T-helper 17 cell (primary cell): ENCODE data around the gene TRAK1. TPM values are rescaled to one million over a fixed set of nuclear protein-coding genes. Genes with fewer than 3 reads are reported as not detected.
A peak's percentile ranks its signal among the peaks of the same experiment; 100 is the strongest.

Experiments
- ATAC-seq: fragments of 150-1000 bp; cut with Tn5 transposase; 2 replicates; pipeline ENCODE4 v1.10.0; 2021; ENCODE audit warnings: mild to moderate bottlenecking, moderate library complexity
- DNase-seq, 3 donors: peaks; one replicate each; pipeline versions ENCODE4 v3.0.0 to v3.0.0-alpha.2; 2020 to 2021
- H3K9me3 ChIP-seq: one replicate; pipeline ENCODE4 v1.7.0; 2013; ENCODE audit warnings: low read length, mild to moderate bottlenecking; ENCODE audit not compliant: control insufficient read depth, poor library complexity, severe bottlenecking
- H3K27ac Mint-ChIP-seq: one replicate; pipeline ENCODE4 v1.8.0; 2022; ENCODE audit warnings: mild to moderate bottlenecking, moderate library complexity, mixed read lengths
- H3K27me3 Mint-ChIP-seq: one replicate; pipeline ENCODE4 v1.8.0; 2022; ENCODE audit warnings: mixed read lengths
- H3K36me3 Mint-ChIP-seq: one replicate; pipeline ENCODE4 v1.8.0; 2022; ENCODE audit warnings: low read depth, mixed read lengths
- H3K4me1 Mint-ChIP-seq: one replicate; pipeline ENCODE4 v1.8.0; 2022; ENCODE audit warnings: mild to moderate bottlenecking, mixed read lengths
- H3K4me3 Mint-ChIP-seq: one replicate; pipeline ENCODE4 v1.8.0; 2022; ENCODE audit warnings: mild to moderate bottlenecking, moderate library complexity, mixed read lengths
- total RNA-seq, 4 donors: library from RNA in 2 of 4; stranded (reverse) in 2 of 4; gene quantifications; one replicate each; pipeline ENCODE4 v1.2.3 and lab custom pipeline; 2022 to 2026

The TRAK1 gene
- total RNA-seq, 2 donors from 2014 or later: 22.6 to 23.8 TPM

DNA sequence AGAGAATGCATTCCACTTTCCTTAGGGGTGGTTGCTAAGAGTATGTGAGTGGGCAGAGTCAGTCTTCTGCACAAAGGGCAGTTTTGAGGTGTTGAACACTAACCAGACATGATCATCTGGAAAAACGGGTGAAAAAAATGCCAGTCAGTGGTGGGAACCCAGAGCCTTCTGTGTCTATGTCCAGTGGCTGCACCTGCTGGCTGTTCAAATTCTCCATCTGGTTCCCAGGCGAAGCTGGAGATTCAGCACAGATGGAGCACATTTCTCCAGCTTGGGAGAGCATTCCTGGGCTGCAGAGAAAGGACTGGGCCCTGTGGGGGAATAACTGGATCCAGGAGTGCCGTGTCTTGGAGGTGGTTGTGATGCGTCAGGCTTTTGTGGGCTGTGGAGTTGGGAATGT, 74.1 kb downstream of the TRAK1 start:
- H3K9me3 ChIP-seq: no peaks in the 10 kb centered on the region
- Mint-ChIP-seq H3K4me1 (peaks cover 23% of the 10 kb centered on the region), H3K27ac (no peak overlapping the region), H3K36me3 (peaks cover 2% of the 10 kb centered on the region), H3K27me3 (no peaks in the 10 kb centered on the region), H3K4me3 (no peak overlapping the region)
- ATAC-seq (no peak), DNase-seq (no peak)

DNA sequence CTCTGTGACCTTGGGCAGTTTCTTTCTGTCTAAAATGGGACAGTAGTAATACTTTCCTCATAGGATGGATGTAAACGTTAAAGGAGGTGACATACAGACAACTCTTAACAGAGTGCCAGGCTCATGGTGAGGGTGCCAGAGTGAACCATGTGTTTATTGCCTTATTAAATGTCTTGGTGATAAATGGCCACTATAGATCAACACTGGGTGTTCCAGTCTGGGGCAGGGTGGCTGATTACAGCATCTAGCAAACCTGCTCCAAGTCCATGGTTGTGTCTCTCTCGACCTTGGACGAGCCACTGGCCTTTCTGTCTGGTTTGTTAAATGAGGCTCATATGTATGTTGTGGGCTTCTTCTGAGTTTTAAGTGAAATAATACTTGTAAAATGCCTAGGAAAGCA, 75.1 kb downstream of the TRAK1 start:
- Mint-ChIP-seq H3K4me1 (peaks cover 24% of the 10 kb centered on the region), H3K27me3 (no peaks in the 10 kb centered on the region)

DNA sequence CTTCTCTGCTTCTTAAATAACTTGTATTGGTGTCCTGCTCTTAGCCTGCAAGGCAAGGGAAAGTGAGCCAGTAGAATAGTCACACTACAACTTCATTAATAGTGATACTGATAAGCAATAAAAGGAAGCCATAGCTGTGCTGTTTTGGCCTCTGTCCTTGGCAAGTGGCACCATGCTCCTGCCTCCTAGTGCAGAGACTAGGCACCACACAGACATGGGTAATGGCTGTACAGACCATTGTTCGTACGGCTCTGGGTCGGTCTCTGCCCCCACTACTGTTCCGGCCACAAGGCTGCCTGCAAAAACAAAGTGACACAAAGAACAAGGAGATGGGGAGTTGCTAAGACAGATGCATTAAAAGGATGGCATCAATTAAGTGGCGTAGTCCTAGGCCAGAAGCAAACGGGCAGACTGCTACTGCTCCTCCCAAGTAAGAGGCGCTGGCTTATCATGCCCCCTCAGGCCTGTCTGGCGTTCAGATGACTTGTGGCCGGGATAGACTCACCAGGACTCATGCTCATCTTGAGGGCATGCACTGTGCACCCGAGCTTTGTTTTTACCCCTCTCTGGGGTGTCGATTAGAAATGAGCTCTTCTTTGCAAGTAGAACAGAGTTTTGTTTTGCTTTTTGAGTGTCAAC, 75.6 kb downstream of the TRAK1 start:
- no peak for DNase-seq
- H3K27ac Mint-ChIP-seq: no peak overlapping the region
- H3K4me3 Mint-ChIP-seq: no peak overlapping the region
- no peaks in the 10 kb centered on the region for H3K9me3 ChIP-seq
- H3K27me3 Mint-ChIP-seq: no peaks in the 10 kb centered on the region
- H3K36me3 Mint-ChIP-seq: peaks cover 2% of the 10 kb centered on the region
- peaks cover 28% of the 10 kb centered on the region for H3K4me1 Mint-ChIP-seq
- no peak for ATAC-seq

More for the DNA sequence above, 75.1 kb downstream of the TRAK1 start:
- no peaks in the 10 kb centered on the region for H3K9me3 ChIP-seq
- Mint-ChIP-seq H3K27ac (no peak overlapping the region), H3K36me3 (peaks cover 2% of the 10 kb centered on the region), H3K4me3 (no peak overlapping the region)
- no peak for DNase-seq
- ATAC-seq: no peak

DNA sequence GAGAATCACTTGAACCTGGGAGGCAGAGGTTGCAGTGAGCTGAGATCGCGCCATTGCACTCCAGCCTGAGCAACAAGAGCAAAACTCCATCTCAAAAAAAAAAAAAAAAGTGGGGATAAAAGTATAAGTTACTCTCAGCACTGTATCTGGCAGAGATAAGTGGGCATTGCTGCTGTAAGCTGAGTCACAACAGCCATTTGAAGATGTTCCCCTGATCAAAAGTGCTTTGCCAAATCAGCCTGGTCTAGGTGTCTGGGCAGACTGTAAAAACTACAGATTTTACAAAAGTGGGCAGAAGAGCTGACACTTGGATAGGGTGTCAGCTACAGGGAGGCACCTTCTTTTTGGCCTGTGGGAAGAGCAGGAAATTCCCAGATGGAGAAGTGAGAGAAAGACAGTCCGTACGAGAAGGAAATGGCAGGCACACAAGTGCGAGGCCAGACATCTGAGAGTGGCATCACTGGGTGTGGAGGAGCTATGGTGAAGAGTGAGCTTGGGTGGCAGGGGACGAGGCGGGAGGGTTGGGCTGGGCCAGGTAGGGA, 78.5 kb downstream of the TRAK1 start:
- H3K9me3 ChIP-seq: no peaks in the 10 kb centered on the region
- no peak for ATAC-seq
- no peak overlapping the region for H3K4me3 Mint-ChIP-seq
- no peak for DNase-seq
- no peaks in the 10 kb centered on the region for H3K27me3 Mint-ChIP-seq
- H3K36me3 Mint-ChIP-seq: peaks cover 2% of the 10 kb centered on the region
- H3K27ac Mint-ChIP-seq: peak overlapping the region; percentile 41
- H3K4me1 Mint-ChIP-seq: peaks cover 34% of the 10 kb centered on the region

DNA sequence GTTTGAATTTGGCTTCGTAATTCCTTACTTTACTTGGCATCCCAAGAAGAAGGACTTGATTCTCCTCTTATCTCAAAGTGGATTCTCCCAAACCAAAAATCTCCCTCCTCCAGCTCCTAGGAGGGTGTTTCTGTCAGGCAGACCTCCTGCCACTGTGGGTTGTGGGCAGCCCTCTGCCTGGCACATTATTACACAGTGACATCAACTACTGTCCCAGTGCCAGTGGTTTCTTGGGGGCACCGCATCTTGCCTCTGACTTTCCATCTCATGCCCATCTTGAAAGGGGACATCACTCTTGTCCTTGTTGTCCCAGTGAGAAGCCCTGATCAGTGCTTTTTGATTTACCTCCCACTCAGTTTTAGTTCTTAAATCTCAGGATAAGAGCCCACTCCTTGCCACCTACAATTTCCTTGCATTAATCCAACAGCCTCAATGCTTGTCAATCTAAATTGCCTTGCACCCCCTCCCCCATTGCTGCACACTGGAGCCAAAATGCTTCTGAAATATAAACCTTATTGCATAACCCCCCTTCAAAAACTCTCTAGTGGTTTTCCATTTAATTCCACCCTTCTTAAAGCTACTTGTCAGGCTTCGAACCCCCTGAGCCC, 81.0 kb downstream of the TRAK1 start:
- Mint-ChIP-seq H3K27me3 (no peaks in the 10 kb centered on the region), H3K4me1 (peaks cover 28% of the 10 kb centered on the region), H3K36me3 (peaks cover 2% of the 10 kb centered on the region), H3K27ac (no peak overlapping the region), H3K4me3 (no peak overlapping the region)
- no peaks in the 10 kb centered on the region for H3K9me3 ChIP-seq
- ATAC-seq (no peak), DNase-seq (no peak)

DNA sequence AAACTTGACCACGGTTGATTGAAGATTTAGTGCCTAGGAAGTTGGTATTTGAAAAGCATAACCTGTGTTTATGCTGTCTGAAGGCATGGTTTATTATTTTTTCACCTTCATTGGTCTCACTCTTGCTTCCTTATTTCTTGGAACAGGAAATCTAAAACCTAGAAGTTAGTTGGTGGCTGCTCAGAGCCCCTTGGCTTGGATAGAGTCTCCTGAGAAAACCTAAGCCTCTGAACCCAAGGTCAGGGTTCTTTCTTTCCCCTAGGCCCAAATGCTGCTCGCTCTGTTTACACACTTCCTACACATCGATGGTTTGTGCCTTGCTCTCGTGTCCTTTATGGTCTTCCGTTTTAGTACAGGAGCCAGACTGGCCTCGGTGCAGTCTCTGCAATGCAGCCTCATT, 82.2 kb downstream of the TRAK1 start:
- H3K9me3 ChIP-seq: no peaks in the 10 kb centered on the region
- Mint-ChIP-seq H3K4me3 (no peak overlapping the region), H3K27me3 (no peaks in the 10 kb centered on the region), H3K27ac (peak overlapping the region; percentile 32), H3K36me3 (peaks cover 6% of the 10 kb centered on the region), H3K4me1 (peaks cover 28% of the 10 kb centered on the region)
- ATAC-seq: no peak
- no peak for DNase-seq

DNA sequence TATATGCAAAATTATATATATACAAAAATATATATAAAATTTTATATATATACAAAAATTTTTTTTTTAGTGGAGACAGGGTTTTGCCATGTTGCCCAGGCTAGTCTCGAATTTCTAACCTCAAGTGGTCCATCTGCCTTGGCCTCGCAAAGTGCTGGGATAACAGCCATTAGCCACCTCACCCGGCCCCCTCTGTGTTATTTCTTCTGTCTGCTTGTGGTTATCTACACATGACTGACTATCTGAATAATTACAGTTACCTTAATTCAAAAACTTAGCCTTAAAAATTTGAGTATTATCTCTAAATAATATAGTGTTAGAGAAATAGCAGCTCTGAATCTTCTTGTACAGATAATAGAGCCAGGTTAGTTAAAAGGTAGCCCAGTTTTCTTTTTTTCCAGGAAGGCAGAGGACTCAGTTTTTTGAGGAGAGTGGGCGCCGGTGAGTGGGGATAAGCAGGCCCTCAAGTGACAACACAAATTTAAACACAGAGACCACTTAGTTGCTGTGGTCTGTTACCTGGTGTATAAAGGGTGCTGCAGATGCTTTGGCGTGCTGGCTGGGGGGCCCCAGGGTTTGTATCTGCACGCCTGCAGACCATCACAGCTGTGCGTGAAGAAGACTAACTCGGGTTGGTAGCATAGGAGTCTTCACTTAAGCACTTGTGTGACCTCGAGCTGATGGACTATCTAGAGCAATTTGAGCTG, 83.7 kb downstream of the TRAK1 start:
- DNase-seq (no peak), ATAC-seq (no peak)
- Mint-ChIP-seq H3K4me3 (no peak overlapping the region), H3K36me3 (peaks cover 4% of the 10 kb centered on the region), H3K4me1 (peaks cover 30% of the 10 kb centered on the region), H3K27me3 (no peaks in the 10 kb centered on the region), H3K27ac (no peak overlapping the region)
- no peaks in the 10 kb centered on the region for H3K9me3 ChIP-seq

DNA sequence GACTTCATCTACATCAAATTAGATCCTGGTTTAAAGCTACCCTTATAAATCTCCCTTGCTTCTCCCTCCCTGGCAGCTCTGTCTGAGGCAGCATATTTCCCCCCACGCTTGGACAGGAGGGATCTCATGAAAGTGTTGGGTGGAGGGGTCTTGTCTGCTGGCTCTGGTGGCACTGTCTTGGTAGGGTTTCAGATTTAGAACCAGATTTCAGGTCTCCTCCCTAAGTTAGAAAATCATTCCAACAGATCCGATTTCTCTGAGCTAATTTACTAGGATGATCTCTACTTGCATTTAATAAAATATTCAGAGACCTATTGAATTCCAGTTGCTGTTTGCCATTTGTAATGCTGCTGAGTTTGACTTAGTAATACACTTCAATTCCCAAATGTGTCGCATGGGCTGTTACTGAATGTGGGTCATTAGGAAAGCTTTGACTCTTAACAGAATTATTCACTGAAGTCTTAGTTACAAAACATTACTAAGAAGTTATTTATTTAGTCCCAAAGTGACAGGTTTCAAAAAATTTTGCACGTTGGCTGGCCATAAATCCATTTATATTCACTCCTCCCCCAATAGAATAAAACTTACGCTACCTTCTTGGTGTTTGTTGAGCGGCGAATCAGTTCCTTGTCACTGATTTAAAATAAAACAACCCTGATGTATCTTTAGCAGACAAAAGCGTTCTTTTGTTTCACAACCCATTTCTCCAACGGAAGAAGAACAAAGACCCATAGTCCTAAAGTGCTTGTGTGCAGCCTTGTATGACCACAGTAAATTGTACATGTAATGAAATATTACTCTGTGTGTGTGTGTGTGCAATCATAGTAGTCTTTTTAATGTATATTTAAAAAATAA, 84.5 kb downstream of the TRAK1 start:
- Mint-ChIP-seq H3K36me3 (peaks cover 4% of the 10 kb centered on the region), H3K27me3 (no peaks in the 10 kb centered on the region), H3K4me3 (no peak overlapping the region), H3K4me1 (peaks cover 28% of the 10 kb centered on the region), H3K27ac (no peak overlapping the region)
- no peaks in the 10 kb centered on the region for H3K9me3 ChIP-seq
- no peak for DNase-seq
- no peak for ATAC-seq

DNA sequence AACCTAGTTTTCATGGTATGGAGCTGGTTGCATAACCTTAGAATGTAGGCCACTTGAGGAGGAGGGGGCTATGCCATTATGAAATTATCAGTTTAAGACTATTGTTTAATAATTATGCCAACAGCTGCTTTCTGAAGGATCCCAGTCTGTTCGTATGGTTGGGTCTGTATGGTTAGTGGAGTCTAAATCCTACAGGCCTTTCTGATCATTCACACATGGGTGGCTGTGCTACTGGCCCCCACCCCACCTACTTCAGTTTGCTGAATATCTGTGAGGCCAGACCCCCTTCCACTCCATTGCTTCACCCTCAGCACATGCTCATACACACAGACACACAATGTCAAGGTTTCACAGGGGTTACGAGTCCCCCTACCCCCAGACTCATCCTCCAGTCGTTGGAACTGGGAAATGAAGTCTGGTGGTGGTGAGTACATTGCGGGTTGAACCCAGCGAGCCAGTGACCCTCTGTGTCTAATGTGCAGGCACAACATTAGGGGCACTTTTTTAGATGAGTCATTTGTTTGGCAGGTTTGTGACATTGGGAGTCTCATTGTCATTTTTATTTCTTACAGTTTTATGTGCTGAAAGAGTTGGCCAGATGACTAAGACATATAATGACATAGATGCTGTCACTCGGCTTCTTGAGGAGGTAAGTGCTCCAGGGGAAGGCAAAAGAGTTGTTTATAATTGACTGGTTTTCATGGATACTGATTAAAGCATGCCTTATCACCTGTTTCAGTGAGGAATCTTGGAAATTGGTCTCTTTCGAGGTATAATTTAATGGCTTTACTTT, 85.3 kb downstream of the TRAK1 start:
- Mint-ChIP-seq H3K4me1 (peaks cover 25% of the 10 kb centered on the region), H3K27me3 (no peaks in the 10 kb centered on the region), H3K27ac (no peak overlapping the region), H3K36me3 (peaks cover 4% of the 10 kb centered on the region), H3K4me3 (no peak overlapping the region)
- ATAC-seq (no peak), DNase-seq (no peak)
- H3K9me3 ChIP-seq: no peaks in the 10 kb centered on the region

DNA sequence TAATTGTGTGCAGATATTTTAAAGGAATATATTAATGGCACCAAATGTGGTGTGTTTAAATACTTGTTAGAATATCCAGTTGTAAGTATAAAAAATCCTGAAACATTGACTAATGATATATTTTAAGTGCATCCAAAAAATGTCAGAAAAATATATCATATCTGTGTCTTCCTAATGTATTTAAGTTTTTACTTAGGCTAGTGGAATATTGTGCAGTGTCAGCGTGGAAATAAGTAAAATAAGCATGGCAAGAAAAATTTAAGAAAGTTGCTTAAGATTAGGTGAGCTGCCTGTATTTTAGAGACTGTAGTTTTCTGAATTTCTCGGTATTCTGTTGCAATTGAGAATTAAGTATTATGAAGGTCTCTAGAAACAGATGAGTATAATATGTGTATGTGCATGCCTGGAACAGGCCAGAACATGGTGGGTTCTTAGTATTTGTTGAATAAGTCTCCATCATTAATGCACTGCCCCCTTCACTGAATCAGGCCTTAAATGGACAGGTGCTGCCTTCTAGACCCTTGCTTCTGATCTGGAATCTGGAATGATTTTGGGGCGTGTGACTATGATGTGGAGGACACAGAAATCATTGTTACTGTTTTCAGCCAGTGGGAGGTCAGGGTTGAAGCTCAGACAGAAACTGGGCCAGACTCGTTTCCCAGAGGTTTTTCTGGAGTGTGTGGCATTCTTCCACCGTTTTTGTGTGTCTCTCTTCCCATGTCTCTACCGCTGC, 86.1 kb downstream of the TRAK1 start:
- DNase-seq: no peak
- no peaks in the 10 kb centered on the region for H3K9me3 ChIP-seq
- no peak for ATAC-seq
- Mint-ChIP-seq H3K4me3 (no peak overlapping the region), H3K4me1 (peaks cover 17% of the 10 kb centered on the region), H3K36me3 (peaks cover 4% of the 10 kb centered on the region), H3K27ac (peak overlapping the region; percentile 67), H3K27me3 (no peaks in the 10 kb centered on the region)

DNA sequence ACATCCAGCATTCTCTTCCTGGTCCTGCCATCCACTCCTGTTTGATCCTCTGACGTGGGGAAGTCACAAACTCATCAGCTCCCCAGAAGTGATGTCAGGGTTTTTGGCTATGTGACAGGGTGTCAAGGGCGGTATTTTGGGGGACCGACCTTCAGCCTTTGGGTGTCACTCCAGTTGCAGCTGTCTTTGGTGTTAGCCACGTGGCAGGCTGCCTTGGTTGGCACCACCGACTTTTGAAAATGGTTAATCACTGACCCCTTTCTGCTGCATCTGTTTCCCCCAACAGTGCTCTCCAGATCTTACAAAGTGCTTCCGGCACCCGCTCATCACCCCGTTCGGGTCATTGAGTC, 86.6 kb downstream of the TRAK1 start:
- Mint-ChIP-seq H3K27me3 (no peaks in the 10 kb centered on the region), H3K36me3 (peaks cover 4% of the 10 kb centered on the region), H3K27ac (peak overlapping the region; percentile 67), H3K4me1 (peaks cover 12% of the 10 kb centered on the region), H3K4me3 (no peak overlapping the region)
- no peak for DNase-seq
- ATAC-seq: no peak
- no peaks in the 10 kb centered on the region for H3K9me3 ChIP-seq

DNA sequence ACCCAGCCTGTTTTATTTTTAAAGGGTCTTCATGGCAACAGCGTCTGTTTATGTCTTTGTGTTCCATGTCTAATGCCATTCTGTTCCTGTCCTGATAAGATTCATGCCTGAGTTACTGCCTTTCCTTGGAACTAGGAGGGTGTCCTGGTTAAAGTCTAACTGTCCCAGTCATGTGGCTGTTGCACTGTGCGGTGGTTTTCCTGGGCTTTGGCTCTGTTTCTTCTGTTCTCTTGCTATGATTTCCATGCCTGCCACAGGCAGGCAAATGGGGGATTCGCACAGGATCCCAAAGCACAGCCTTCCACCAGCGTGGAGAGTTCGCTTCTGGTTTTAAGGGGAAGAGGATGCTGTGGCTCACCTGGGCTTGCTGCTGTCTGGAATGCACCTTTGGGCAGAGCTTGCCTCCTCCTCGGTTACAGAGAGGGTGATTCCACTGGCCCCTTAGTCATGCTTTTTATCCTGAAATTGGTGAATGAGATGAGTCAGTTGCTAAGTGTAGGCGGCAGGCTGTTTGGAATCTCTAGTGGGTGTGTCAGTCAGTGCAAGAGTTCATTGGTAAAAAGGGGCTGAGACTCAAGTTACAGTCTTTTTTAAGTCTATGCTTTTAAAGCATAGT, 88.1 kb downstream of the TRAK1 start:
- H3K9me3 ChIP-seq: no peaks in the 10 kb centered on the region
- Mint-ChIP-seq H3K27me3 (no peaks in the 10 kb centered on the region), H3K4me3 (no peak overlapping the region), H3K4me1 (peaks cover 6% of the 10 kb centered on the region), H3K27ac (peak overlapping the region; percentile 34), H3K36me3 (peaks cover 4% of the 10 kb centered on the region)
- ATAC-seq (no peak), DNase-seq (no peak)
